Activated CD4-positive, alpha-beta T cell treated with anti-CD3 and anti-CD28 coated beads, Interleukin-2, Interleukin-4, amounts not matched to agents 100 ng/mL and 50 ng/mL, durations not matched to agents 16 hours and 8 hours (primary cell): ENCODE results near the gene SCYGR1.
"Not testable (repeated sequence)": the region's sequence is repeated elsewhere in the genome, so short reads cannot be mapped to it uniquely, and the experiment has no call there.

Experiments
- DNase-seq: peaks from one replicate; pipeline ENCODE4 v3.0.0-alpha.2; 2020; ENCODE audit warnings: low spot score

Gene SCYGR1

DNA sequence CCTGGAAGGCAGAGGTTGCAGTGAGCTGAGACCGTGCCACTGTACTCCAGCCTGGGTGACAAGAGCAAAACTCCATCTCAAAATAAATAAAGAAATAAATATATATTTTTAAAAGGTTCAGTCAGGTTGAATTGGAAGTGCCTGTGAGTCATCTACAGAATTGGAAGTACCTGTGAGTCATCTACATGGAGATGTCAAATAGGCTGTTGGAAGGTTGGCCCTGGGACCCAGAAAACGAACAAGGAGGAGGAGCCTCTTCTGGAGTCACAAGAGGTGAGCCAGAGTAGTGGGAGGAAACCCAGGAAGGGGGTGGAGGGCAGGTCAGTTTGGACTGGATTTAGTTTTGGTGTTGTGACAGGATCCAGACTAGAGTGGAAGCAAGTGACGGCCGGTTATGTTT, 15.2 kb upstream of the SCYGR1 start:
- no peak for DNase-seq

DNA sequence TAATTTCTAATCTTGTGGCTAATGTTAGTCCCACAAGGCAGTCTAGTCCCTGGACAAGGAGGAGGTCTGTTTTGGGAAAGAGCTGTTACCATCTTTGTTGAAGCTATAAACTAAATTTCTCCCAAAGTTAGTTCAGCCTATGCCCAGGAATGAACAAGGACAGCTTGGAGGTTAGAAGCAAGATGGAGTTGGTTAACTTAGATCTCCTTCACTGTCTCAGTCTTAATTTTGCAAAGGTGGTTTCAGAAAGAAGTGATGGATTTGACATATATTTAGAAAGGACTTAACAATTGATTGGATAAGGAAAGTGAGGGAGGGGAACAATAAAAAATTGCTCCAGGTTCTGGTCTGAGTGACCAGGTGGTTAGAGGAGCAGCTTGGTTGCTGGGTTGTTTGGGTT, 14.6 kb upstream of the SCYGR1 start:
- DNase-seq, result no peak

DNA sequence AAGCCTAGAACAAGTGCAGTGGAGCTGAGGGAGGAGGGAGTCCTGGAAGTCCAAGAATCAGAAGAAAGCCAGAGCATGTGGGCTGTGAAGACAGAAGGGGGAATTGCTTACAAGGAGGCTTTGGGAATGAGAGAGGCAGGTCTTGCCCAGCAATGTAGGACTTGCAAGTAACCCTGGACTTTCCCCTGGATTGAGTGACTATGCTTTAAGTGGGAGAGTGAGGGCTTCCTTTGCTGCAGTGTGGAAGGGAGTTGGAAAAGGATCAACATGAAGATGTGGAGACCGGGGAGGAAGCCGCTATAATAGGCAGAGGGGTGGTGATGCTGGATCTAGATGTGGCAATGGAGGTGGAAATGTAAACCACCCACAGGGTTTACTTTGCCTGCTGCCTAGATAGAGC, 13.8 kb upstream of the SCYGR1 start:
- no peak for DNase-seq

DNA sequence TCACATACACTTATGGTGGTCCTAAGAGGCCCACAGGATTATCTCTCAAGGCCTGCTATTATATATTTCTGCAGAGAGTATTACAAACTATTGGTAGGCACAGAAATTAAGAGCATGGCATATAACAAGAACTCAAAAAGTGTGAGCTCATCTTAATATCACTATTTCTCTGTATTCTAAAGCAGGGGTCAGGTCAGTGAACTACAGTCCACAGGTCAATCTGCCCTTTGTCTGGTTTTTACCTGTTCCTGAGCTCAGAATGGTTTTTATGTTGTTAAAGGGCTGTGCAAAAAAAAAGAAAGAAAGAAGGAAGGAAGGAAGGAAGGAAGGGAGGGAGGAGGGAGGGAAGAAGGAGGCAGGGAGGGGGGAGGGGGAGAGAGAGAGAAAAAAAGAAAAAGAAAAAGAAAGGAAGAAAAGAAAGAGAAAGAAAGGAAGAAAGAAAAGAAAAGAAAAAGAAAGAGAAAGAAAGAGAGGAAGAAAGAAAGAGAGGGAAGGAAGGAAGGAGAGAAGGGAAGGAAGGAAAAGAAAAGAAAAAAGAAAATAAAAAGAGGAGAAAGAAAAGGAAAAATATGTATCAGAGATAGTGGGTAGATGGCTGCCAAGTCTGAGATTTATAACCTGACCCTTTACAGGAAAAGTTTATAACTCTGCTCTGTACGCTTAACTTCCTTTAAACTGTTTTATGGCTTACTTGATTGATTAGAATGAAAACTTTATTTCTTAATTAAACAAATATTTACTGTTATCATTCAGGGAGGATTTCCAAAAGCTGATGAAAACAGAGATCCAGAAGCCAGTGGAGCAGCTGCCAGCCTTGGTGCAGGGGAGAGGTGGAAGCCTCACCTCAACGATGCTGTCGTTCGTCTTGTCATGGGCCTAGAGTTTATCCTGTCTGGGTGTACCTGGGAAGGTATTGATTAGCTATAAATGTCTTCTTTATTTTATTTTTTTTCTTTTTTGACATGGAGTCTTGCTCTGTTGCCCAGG, 11.2 kb upstream of the SCYGR1 start:
- no peak for DNase-seq

DNA sequence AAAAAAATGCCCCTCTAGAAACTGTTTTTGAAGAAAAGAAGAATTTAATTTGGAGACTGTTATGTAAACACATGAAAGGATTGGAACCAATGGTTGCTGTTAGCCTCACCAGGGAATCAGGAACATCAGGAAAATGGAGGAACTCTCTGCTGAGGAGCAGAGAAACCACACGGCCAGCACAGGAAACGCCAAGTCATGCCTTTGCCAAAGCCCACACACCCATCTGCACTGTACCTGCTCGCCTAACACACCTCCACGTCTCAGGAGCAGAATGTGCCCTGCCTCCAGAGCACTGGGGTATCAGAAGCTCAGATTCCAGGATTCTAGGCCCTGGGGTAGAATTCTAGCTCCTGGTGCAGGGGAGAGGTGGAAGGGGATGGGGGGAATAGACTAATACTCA, 9.8 kb upstream of the SCYGR1 start:
- DNase-seq, result no peak

DNA sequence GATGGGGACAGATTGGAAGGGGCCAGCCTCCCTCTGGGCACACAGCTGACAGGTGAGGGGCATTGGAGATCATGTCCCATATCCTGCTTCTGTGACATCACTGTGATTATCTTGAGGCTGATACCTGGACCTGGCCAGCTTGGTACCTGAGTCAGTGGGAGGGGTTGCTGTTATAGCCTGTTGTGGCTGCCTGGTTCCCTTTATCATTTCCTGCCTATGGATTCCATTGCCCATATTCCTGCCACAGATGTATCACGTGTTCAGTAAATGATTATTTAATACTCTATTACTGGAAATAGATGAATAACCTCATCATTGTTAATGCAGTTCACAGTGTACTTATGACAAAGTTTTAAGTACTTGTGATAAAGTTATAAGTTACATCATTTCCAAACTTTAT, 7.8 kb upstream of the SCYGR1 start:
- DNase-seq, result no peak

DNA sequence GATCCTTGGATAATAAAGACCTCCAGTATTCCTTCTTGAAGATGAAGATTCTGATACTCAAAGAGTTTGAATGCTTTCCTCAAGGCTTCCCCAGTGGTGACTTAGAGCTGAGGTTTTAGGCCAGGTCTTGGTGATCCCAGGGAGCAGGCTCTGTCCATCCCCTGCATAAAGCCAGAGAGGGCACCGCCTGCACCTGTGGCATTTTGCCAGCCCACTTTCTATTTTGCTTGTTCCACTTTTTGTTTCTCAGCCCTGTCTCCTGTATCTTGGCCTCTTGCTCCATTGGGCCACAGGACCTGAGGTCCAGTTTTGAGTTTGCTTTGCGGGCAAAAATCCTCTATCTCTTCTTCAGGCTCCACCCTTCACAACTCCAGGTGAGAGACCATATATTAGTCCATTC, 6.7 kb upstream of the SCYGR1 start:
- DNase-seq, result no peak

DNA sequence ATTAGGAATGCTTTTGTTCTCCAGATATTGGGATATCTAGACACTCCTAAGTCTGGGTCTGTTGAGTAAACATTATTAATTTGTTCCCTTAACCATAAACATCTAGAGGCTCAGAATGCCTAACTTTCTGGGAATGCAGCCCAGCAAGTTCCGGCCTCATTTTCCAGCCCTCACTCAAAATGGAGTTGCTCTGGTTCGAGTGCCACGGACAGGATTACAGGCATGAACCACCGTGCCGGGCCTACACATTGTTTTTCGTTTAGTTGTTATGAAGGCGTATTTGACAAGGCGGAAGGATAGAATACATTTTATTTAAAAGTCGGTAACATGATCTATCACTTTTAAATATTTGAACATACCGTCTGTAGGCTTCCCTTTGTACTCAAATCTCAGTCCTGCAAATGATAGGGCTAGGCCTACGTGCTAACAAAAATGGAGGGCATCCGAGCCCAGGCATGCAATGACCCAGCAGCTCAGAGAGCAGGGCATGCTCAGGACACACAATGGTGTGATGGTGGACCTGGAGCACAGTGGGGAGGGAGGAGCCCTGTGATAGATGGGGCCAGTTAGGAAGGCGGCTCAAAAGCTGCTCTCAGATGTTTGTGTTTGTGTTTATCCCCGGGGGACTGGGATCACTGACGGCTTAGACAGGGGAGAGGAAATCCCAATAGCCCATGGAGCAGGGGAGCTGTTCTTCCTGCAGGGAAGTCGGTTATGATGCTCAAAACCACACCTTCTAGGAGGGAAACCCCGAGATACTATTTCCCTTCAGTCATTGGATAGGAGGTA, 2.9 kb upstream of the SCYGR1 start:
- no peak for DNase-seq

DNA sequence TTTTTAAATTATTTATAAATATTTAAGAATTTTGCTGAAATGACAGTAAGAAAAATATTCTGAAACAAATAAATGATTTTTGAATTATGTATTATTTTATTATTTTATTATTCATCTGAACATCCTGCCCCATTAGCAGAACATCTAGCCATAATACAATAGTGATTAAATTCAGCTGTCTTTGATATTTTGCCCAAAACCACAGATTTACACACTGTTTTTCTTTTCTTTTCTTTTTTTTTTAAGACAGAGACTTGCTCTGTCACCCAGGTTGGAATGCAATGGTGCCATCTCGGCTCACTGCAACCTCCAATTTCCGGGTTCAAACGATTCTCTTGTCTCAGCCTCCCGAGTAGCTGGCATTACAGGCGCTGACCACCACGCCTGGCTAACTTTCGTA, 1.9 kb upstream of the SCYGR1 start:
- DNase-seq, result no peak

DNA sequence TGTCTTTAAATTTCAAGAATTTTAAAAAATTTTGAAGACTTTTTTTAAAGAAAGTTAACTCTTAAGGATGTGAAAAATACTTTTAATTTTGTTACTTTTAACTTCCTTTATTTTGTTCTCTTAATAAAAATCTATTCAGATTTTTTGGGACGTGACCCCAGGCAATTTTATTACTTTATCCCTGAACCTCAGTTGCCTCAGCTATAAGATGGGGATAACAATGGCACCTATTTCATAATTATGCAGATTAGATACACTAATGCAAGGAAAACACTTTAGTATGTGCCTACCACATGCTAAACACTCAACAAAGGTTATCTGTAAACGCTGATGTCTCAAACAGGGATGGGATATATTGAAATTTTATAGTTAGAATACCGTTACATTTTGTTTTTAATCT, 1.5 kb upstream of the SCYGR1 start:
- DNase-seq, result no peak

DNA sequence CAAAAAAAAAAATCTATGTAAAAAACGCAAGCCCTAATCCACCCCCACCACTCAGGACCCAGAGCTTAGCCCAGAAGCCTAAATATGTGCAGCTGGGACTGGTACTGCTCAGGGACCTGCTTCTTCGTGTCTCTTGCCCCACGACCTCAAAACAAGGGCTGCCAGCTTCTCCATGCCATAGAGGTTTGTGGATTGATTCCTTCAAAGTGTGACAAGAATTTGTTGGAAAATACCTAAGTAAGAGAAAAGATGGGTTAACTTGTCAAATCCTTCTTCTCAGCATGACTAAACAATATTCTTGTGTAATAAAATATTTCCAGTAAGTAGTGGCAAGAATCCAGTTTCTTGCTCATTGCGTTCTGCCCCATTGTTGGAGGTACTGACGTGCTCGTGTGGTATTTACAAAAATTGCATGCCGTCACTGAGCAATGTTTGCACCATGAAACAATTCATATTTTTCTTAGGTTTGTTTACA, 825 bp upstream of the SCYGR1 start:
- DNase-seq, result no peak

DNA sequence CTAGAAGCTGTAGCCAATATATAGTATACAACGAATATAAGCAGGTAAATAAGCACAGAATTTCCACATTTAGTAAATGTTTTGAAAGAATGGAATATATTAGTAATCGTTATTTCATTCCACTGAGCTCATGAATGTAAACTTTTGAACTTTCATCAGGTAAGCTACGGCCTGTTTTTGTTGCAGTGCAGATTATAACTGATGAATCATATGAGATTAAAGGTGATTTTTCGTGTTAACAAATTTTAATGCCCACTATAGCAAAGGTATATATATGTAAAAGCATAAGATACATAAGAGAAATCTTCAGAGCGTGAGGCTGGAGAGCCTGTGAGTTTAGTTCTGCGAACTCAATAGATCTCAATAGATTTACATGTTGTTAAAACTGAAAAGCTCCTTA, 1.1 kb downstream of the SCYGR1 start:
- no peak for DNase-seq

DNA sequence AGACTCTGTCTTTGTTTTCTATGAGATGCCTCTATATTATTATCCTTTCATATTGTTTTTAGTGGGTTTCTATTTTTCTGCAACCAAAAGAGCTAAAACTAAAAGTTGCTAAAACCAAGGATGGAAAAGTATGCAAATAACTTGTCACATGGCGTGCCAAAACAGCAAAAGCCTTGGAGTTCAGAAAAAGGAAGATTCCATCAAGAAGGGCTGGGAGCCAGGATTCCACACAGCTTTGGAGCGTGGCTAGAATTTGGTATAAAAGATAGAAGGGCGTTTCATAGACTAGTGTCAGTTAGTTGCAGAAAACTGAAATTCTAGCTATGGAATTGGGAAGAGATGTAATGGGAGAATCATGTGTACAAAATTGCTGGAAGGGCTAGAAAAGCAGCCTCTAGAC, 4.1 kb downstream of the SCYGR1 start:
- no peak for DNase-seq

DNA sequence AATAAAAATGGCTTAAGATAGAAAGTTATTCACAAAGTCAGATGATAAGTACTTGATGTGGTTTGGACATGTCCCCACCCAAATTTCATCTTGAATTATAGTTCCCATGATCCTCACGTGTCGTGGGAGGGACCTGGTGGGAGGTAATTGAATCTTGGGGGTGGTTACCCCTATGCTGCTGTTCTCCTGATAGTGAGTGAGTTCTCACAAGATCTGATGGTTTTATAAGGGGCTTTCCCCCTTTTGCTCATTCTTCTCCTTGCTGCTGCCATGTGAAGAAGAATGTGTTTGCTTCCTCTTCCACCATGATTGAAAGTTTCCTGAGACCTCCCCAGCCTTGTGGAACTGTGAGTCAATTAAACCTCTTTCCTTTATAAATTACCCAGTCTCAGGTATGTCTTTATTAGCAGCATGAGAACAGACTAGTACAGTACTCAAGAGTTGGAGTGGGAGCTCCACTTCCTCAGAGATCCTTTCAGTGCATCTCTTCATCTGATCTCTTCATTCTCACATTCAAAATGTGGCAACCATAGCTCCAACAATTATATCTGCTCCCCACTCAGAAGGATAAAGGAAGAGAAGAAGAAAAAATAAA, 5.4 kb downstream of the SCYGR1 start:
- not testable (repeated sequence) for DNase-seq

DNA sequence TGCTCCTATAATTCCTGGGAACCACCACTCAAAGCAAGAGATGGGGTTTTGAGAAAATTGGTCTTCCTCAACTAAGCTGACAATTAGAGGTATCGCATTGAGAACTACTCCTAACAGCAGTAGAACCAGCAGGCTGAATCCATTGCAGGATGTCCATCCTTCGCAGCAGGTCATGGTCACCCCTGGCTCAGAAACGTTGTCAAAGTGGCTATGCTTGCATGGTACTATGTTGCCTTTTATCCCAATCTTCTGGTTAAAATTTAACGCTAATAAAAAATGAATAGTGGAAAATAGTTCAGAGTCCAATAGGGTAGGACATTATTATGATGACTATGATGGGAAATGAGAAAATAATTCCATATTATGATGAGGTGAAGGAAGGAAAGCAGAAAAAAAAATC, 8.7 kb downstream of the SCYGR1 start, which contains the start of gene TM4SF20:
Gene TM4SF20 (minus strand): TSS at position 212 of the 400 bp plus-strand sequence. CDS start 38 bp downstream, at position 174.
- DNase-seq, result no peak

DNA sequence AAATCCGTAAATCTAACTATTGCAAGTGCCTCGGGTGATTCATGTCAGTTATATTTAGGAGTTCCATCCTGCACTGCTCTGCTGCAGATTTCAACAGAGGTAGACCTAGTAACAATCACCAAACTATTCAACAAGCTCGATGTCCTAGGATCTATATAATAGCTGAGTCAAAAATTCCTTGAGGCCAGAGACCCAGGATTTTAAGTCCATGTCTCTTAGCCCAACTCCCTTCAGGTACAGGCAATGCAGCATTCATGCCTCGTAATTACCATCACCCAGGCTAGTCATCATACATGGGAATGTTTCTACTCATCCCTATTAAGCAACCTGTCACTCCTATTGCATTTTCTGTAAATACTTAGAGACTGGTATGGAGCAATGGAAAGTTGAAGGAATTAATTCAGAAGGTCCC, 9.4 kb downstream of the SCYGR1 start:
- no peak for DNase-seq

DNA sequence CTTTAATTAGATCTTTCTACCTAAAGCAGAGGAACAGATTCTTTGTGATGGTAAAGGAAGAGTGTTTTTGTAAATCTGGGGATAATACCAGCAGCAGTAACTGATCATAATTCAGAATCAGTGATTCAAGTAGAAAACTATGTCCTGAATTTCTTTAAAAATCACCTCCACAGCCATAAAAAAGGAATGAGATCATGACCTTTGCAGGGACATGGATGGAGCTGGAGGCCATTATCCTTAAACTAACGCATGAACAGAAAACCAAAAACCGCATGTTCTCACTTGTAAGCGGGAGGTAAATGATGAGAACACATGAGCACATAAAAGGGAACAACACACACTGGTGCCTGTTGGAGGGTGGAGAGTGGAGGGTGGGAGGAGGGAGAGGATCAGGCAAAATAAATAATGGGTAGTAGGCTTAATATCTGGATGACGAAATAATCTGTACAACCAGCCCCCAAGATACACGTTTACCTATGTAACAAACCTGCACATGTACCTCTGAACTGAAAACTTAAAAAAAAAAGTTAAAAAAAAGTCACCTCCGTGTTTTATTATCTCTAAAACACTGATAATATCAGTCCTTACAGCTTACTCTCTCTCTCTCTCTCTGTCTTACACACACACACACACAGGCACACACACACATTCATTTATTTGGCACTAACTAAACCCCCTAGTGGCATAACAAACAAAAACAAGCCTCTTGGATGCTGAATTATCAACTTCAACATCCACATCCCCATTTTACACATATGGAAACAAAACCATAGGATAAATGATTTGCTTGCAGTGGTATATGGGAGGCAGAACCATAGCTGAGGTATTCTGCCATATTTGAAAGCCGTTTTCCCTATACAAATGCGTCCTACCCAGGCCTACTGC, 10.0 kb downstream of the SCYGR1 start:
- DNase-seq, result no peak

DNA sequence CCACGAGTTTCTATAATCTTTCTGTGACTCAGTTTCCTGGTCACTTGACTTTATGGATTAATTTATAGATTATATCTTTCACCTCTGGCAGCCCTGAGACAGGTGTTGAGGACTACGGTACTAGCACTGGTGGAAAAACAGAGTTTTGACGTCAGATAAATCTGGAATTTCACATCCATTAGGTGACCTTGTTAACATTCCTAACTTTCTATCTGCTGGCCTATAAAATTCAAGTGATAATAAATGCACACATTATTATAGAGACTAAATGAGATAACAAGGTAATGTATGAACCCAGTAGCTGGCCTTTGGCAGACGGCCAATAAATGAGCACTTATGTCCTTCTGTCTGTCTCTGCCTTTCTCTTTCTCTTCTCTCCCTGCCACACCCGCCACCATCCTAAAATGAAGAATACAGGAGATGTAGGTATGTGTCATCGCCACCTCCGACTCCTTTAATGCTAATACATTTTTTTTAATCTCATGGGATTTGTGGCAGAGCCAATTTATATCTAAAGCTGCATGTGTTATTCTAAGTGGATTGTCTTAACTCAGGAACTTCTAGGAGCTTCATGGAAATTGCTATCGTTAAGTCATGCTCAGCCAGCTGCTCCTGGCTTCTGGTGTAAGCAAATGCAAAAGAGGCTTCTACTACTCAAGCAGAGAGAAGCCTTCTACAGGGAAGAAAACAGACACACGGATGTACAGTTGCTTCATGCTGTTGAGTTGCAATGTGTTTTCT, 10.9 kb downstream of the SCYGR1 start:
- DNase-seq, result no peak

DNA sequence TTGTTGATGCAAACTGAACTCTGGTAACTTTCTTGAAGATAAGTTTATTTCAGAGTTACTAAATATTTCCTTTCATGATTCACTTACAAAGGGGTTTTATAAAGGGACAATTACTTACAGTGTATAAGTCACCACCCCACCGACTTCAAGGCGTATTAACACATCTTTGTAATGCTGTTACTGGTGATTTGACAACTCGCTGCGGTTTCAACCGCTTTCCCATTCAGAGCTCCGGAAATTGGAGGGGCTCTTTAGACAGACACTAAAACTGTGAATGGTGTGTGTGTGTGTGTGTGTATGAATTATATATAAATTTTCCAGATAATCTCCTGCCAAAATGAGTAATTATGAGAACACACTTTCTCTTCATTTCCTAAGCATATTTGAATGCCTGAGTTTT, 13.6 kb downstream of the SCYGR1 start:
- peak; percentile 71 for DNase-seq

DNA sequence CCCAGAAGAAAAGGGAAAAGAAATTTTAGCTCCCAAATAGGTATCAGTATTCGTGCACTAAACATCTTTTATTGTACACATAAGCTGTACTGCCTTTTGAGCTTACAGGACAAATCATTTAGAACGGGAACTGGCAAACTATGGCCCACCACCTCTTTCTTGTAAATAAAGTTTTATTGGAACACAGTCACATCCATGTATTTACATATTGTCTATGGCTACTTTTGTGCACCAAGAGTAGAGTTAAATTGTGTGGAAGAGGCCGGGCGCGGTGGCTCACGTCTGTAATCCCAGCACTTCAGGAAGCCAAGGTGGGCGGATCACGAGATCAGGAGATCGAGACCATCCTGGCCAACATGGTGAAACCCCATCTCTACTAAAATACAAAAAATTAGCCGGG, 14.4 kb downstream of the SCYGR1 start:
- DNase-seq, result no peak

DNA sequence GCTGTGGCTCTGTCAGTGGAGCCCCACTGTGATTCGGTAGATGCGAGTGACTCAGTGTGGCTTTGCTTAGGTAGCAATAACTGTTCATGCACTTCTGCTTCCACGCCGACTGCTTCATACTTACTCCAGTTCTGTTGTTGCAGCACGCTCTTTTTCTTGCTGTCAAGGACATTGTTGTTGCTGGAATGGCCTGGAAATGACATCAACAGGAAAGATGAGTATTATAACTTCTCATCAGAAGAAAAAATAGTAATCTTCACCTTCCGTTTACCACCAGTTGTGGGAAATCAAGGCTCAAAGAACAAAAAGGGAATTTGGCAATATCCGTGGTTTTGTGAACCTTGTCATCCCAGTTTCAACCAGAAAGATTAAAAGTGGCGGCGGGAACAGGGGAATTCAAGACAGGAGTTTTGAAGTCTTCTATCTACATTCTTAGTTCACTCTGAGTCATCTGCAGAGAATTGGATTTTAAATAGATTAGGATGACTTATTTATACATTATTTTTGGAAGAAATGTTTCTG, 16.9 kb downstream of the SCYGR1 start:
- DNase-seq, result no peak
